Breast epithelium (tissue), 3 donors: ENCODE data around the gene HAGHL.
"Not testable (repeated sequence)": the region's sequence is repeated elsewhere in the genome, so short reads cannot be mapped to it uniquely, and the experiment has no call there.

Experiments
- POLR2A ChIP-seq: fragments of 450-650 bp; IDR thresholded peaks from one replicate; pipeline ENCODE4 v1.6.1; 2016; ENCODE audit warnings: antibody characterized with exemption, mild to moderate bottlenecking, moderate library complexity
- POLR2AphosphoS5 ChIP-seq, 3 donors: sonication (generic); formaldehyde crosslinking; IDR thresholded peaks; one replicate each; pipeline ENCODE4 v1.6.1; 2017; ENCODE audit warnings: antibody characterized with exemption in 3 of 3

GRCh38 chr16:754121-754607 is 27.3 kb downstream of the HAGHL start:
- not testable (repeated sequence) for TF ChIP-seq POLR2AphosphoS5 (IDR thresholded peaks at IDR 0.05); POLR2A
